ENCODE data around the gene MIS12.

The MIS12 gene

DNA sequence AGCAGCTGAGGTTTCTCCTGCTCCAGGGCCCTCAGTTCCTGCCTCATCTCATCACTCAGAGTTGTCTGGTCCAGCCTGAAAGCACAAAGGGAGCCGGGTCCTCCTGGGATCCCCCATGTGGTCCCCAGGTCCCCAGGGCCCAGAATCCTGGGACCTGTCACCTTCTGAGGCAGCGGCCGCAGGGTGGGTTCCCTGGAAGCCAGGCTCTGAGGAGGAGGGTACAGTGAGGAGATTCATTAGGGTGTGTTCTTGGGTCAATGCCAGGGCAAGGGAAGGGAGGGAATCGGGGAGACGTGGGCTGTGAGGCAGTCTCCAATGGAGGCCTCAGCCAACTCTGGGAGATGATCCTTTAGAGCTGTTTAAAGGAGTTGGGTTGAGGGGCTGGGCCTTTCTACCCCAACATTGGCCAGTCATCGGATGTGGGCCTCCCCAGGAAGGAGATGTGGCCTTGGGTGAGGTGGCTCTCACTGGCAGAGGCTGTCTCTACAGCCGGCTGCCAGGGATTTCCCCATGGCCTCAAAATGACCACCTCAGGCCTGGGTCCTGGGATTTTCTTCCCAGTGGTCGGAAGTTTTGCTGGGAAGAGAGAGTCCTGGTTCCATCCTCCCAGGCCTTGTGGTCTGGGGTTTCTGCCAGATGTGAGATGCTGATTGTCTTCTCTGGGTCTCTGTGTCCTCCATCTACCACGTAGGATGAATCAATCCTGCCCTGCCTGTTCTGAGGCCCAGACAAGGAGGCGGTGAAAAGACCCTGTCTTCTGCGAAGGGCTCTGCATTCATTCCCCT lies 50.7 kb downstream of the MIS12 start:
- DNase-seq, result no peak

GRCh38 chr17:5539286-5539685 lies 52.9 kb downstream of the MIS12 start:
- DNase-seq, result no peak

GRCh38 chr17:5540321-5540720 lies 54.0 kb downstream of the MIS12 start:
- DNase-seq, result no peak
